K562 (cell line): ENCODE data around the gene HPCA. TPM values are rescaled to one million over a fixed set of nuclear protein-coding genes. Genes with fewer than 3 reads are reported as not detected.
A peak's percentile ranks its signal among the peaks of the same experiment; 100 is the strongest.

Experiments used
- BDP1 ChIP-seq: IDR thresholded peaks from 3 replicates; pipeline ENCODE4 v1.6.1; 2011; ENCODE audit not compliant: insufficient read length, insufficient read depth
- CREB1 ChIP-seq, 2 experiments: sonication (generic) in 1 of 2; formaldehyde crosslinking in 1 of 2; IDR thresholded peaks; 2 replicates each; pipeline versions ENCODE4 v1.6.1 to v1.8.0; 2012 to 2022; ENCODE audit warnings: inconsistent platforms in 1 of 2, mild to moderate bottlenecking in 1 of 2, missing genetic modification reagents in 1 of 2, moderate library complexity in 1 of 2
- E2F3 ChIP-seq: fragments of 250-450 bp; sonication (Bioruptor Pico); IDR thresholded peaks from 2 replicates; pipeline ENCODE4 v1.4.0; 2020; ENCODE audit warnings: mild to moderate bottlenecking
- FOXJ2 ChIP-seq: fragments of 200-800 bp; sonication (Bioruptor generic); IDR thresholded peaks from 2 replicates; pipeline ENCODE4 v1.6.1; 2016; ENCODE audit warnings: missing genetic modification characterization, missing compliant biosample characterization
- HMG20B ChIP-seq: fragments of 250-450 bp; sonication (Bioruptor Pico); IDR thresholded peaks from 2 replicates; pipeline ENCODE4 v1.5.0; 2021; ENCODE audit warnings: mild to moderate bottlenecking
- HSF4 ChIP-seq: fragments of 250-450 bp; sonication (Bioruptor Pico); IDR thresholded peaks from 2 replicates; pipeline ENCODE4 v2.1.2; 2022; ENCODE audit warnings: mild to moderate bottlenecking, moderate library complexity, borderline replicate concordance
- MTA1 ChIP-seq: fragments of 450-650 bp; IDR thresholded peaks from 2 replicates; pipeline ENCODE4 v1.6.1; 2017; ENCODE audit warnings: borderline replicate concordance
- MYBL2 ChIP-seq, 2 experiments: fragments of 450-650 bp in 1 of 2; sonication (generic) in 1 of 2; formaldehyde crosslinking in 1 of 2; IDR thresholded peaks; 2 replicates each; pipeline versions ENCODE4 v1.6.1 to v1.8.1; 2017 to 2022; ENCODE audit warnings: borderline replicate concordance in 1 of 2, inconsistent platforms in 1 of 2, low read depth in 1 of 2, mild to moderate bottlenecking in 1 of 2, missing genetic modification reagents in 1 of 2, moderate library complexity in 1 of 2
- NFIX ChIP-seq: fragments of 250-450 bp; sonication (Bioruptor Pico); IDR thresholded peaks from 2 replicates; pipeline ENCODE4 v1.4.0; 2020; ENCODE audit warnings: low read depth, mild to moderate bottlenecking, moderate library complexity
- PHF8 ChIP-seq: fragments of 200-600 bp; sonication (generic); IDR thresholded peaks from 2 replicates; pipeline ENCODE4 v1.6.1; 2012; ENCODE audit warnings: mixed run types, mild to moderate bottlenecking, inconsistent platforms, low read length, moderate library complexity, borderline replicate concordance
- RAD21 ChIP-seq, 2 experiments: fragments of 250-450 bp in 1 of 2; fragments of 450-650 bp in 1 of 2; sonication (Bioruptor Pico) in 1 of 2; formaldehyde crosslinking in 1 of 2; IDR thresholded peaks in 1 of 2; conservative IDR thresholded peaks in 1 of 2; 2 replicates each; pipeline versions ENCODE4 v1.4.0 to v1.8.0; 2020 to 2022; ENCODE audit warnings: mild to moderate bottlenecking in 2 of 2, moderate library complexity in 1 of 2
- SMAD3 ChIP-seq: fragments of 450-650 bp; formaldehyde crosslinking; conservative IDR thresholded peaks from 2 replicates; pipeline ENCODE4 v1.4.0; 2020; ENCODE audit warnings: mild to moderate bottlenecking
- ZBTB1 ChIP-seq: sonication (generic); formaldehyde crosslinking; IDR thresholded peaks from 2 replicates; pipeline ENCODE4 v1.8.1; 2023; ENCODE audit warnings: missing genetic modification reagents, low read depth, mild to moderate bottlenecking, borderline replicate concordance
- ZNF124 ChIP-seq: sonication (generic); formaldehyde crosslinking; IDR thresholded peaks from 2 replicates; pipeline ENCODE4 v1.8.1; 2022; ENCODE audit warnings: missing genetic modification reagents
- ZNF143 ChIP-seq: sonication (generic); formaldehyde crosslinking; IDR thresholded peaks from 2 replicates; pipeline ENCODE4 v1.9.0; 2022; ENCODE audit warnings: mild to moderate bottlenecking, missing genetic modification reagents
- ZNF586 ChIP-seq: fragments of 450-650 bp; formaldehyde crosslinking; conservative IDR thresholded peaks from 2 replicates; pipeline ENCODE4 v1.4.0; 2020; ENCODE audit warnings: mild to moderate bottlenecking, moderate library complexity
- ZNF780A ChIP-seq: fragments of 250-450 bp; sonication (Bioruptor Pico); IDR thresholded peaks from 2 replicates; pipeline ENCODE4 v1.5.0; 2021; ENCODE audit warnings: mild to moderate bottlenecking
- polyA plus RNA-seq, 8 experiments: library from polyadenylated mRNA; depleted of rRNA in 4 of 8; stranded (reverse) in 5 of 8; unstranded in 3 of 8; fragments of >200 nt; fragmentation: Nextera tagmentation in 2 of 8; fragmentation: Illumina TruSeq in 1 of 8; extraction: Ambion mirVana in 2 of 8; extraction: Trizol in 1 of 8; gene quantifications; 2 replicates each; pipeline versions ENCODE4 v1.2.1 to v1.2.3, GENCODE V29; 2011 to 2014; ENCODE audit warnings: inconsistent platforms in 1 of 8, missing spikeins in 1 of 8
- total RNA-seq, 7 experiments: library from RNA; depleted of rRNA in 6 of 7; stranded (reverse); fragments of >200 nt in 6 of 7; fragmentation: Illumina TruSeq in 2 of 7; extraction: Trizol in 2 of 7; gene quantifications; 2 replicates each; pipeline versions ENCODE4 v1.2.1 to v1.2.3, GENCODE V29; 2011 to 2021; ENCODE audit warnings: low replicate concordance in 1 of 7
- TF ChIP-seq, protein P1 (sequence below): fragments of 450-650 bp; formaldehyde crosslinking; IDR thresholded peaks from 2 replicates; pipeline ENCODE4 v1.4.0; 2022; ENCODE audit warnings: missing genetic modification characterization
- TF ChIP-seq, protein P2 (sequence below), 2 experiments: fragments of 150-350 bp in 1 of 2; IDR thresholded peaks; 2 replicates each; pipeline ENCODE4 v1.6.1; 2012 to 2016; ENCODE audit warnings: low read depth in 2 of 2, low read length in 2 of 2, mild to moderate bottlenecking in 1 of 2, moderate library complexity in 1 of 2
- TF ChIP-seq, protein P3 (sequence below): fragments of 200-800 bp; sonication (Bioruptor generic); IDR thresholded peaks from 2 replicates; pipeline ENCODE4 v1.6.1; 2017; ENCODE audit warnings: missing genetic modification characterization, missing compliant biosample characterization

HPCA gene
- total and polyA plus RNA-seq, 9 of the 15 experiments (the other 6 are each of a cell fraction or from before 2014, with no cell fraction given): not detected

GRCh38 chr1:32939655-32940371 lies 53.5 kb downstream of the HPCA start (continued):
- TF ChIP-seq RAD21 (CRISPR knock-in tag; conservative IDR thresholded peaks at IDR 0.05 in 1 of 2, IDR thresholded peaks at IDR 0.05 in 1 of 2): peak in 1 of 2 experiments; percentile 20; a peak in 1 of 4 replicates
- TF ChIP-seq MTA1: no peak
- TF ChIP-seq ZNF124 (CRISPR knock-in tag): no peak
- TF ChIP-seq HSF4 (CRISPR knock-in tag): no peak
- TF ChIP-seq ZNF780A (CRISPR knock-in tag): no peak
- no peak for TF ChIP-seq BDP1
- TF ChIP-seq FOXJ2 (tag): 0 out of 2 replicates have a peak, but pooled peaks have one; percentile 38
- TF ChIP-seq, protein P1, sequence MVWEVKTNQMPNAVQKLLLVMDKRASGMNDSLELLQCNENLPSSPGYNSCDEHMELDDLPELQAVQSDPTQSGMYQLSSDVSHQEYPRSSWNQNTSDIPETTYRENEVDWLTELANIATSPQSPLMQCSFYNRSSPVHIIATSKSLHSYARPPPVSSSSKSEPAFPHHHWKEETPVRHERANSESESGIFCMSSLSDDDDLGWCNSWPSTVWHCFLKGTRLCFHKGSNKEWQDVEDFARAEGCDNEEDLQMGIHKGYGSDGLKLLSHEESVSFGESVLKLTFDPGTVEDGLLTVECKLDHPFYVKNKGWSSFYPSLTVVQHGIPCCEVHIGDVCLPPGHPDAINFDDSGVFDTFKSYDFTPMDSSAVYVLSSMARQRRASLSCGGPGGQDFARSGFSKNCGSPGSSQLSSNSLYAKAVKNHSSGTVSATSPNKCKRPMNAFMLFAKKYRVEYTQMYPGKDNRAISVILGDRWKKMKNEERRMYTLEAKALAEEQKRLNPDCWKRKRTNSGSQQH (CRISPR knock-in tag): no peak
- peak; percentile 63; the same call in 1 of the 2 replicates for TF ChIP-seq SMAD3 (CRISPR knock-in tag)
- TF ChIP-seq, protein P2, sequence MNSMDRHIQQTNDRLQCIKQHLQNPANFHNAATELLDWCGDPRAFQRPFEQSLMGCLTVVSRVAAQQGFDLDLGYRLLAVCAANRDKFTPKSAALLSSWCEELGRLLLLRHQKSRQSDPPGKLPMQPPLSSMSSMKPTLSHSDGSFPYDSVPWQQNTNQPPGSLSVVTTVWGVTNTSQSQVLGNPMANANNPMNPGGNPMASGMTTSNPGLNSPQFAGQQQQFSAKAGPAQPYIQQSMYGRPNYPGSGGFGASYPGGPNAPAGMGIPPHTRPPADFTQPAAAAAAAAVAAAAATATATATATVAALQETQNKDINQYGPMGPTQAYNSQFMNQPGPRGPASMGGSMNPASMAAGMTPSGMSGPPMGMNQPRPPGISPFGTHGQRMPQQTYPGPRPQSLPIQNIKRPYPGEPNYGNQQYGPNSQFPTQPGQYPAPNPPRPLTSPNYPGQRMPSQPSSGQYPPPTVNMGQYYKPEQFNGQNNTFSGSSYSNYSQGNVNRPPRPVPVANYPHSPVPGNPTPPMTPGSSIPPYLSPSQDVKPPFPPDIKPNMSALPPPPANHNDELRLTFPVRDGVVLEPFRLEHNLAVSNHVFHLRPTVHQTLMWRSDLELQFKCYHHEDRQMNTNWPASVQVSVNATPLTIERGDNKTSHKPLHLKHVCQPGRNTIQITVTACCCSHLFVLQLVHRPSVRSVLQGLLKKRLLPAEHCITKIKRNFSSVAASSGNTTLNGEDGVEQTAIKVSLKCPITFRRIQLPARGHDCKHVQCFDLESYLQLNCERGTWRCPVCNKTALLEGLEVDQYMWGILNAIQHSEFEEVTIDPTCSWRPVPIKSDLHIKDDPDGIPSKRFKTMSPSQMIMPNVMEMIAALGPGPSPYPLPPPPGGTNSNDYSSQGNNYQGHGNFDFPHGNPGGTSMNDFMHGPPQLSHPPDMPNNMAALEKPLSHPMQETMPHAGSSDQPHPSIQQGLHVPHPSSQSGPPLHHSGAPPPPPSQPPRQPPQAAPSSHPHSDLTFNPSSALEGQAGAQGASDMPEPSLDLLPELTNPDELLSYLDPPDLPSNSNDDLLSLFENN (IDR thresholded peaks at IDR 0.05; ENCODE audit: low read depth in 2 of 2, low read length in 2 of 2): no peak
- TF ChIP-seq, protein P3, sequence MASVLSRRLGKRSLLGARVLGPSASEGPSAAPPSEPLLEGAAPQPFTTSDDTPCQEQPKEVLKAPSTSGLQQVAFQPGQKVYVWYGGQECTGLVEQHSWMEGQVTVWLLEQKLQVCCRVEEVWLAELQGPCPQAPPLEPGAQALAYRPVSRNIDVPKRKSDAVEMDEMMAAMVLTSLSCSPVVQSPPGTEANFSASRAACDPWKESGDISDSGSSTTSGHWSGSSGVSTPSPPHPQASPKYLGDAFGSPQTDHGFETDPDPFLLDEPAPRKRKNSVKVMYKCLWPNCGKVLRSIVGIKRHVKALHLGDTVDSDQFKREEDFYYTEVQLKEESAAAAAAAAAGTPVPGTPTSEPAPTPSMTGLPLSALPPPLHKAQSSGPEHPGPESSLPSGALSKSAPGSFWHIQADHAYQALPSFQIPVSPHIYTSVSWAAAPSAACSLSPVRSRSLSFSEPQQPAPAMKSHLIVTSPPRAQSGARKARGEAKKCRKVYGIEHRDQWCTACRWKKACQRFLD (CRISPR knock-in tag): peak; percentile 42; the same call in 1 of the 2 replicates
- TF ChIP-seq ZBTB1 (CRISPR knock-in tag): no peak
- no peak for TF ChIP-seq PHF8
- no peak for TF ChIP-seq CREB1 (IDR thresholded peaks at IDR 0.05)
- no peak for TF ChIP-seq CREB1 (CRISPR knock-in tag; IDR thresholded peaks at IDR 0.05)
- no peak for TF ChIP-seq ZNF143 (CRISPR knock-in tag)
- TF ChIP-seq MYBL2 (IDR thresholded peaks at IDR 0.05; ENCODE audit: low read depth): no peak
- no peak for TF ChIP-seq MYBL2 (CRISPR knock-in tag; IDR thresholded peaks at IDR 0.05; ENCODE audit: borderline replicate concordance)
- TF ChIP-seq NFIX (CRISPR knock-in tag): no peak
- TF ChIP-seq HMG20B: no peak
- no peak for TF ChIP-seq E2F3 (CRISPR knock-in tag)
- TF ChIP-seq ZNF586 (CRISPR knock-in tag): no peak
